GM18511 (cell line): ENCODE data around the gene BRWD1.
"Not testable (repeated sequence)": the region's sequence is repeated elsewhere in the genome, so short reads cannot be mapped to it uniquely, and the experiment has no call there.

ENCODE experiments used
- ATAC-seq: cut with Tn5 transposase; IDR thresholded peaks from one replicate; pipeline ENCODE4 v1.9.1; 2021; ENCODE audit warnings: mild to moderate bottlenecking, moderate library complexity; ENCODE audit not compliant: unreplicated experiment

Gene BRWD1

GRCh38 chr21:39176271-39176709, 137.1 kb downstream of the BRWD1 start:
- ATAC-seq, result no peak

DNA sequence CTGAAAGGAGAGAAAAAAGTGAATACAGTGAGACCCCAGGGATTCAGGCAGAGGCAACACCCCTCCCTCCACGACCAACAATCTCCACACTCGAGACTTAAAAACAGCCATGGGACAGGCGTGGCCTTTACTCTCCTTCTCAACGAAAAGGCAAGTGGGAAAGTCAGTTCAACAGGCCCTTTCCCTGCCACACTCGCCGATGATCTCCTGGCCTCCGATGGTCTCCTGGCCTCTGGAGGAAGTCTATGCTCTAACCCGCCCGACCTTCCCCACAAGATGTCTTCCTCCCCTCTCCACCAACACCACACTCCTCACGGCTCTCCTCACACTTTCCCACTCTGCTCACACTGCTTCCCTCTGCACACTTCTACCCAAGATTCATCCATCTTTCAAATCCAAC, 137.8 kb downstream of the BRWD1 start:
- ATAC-seq, result no peak

DNA sequence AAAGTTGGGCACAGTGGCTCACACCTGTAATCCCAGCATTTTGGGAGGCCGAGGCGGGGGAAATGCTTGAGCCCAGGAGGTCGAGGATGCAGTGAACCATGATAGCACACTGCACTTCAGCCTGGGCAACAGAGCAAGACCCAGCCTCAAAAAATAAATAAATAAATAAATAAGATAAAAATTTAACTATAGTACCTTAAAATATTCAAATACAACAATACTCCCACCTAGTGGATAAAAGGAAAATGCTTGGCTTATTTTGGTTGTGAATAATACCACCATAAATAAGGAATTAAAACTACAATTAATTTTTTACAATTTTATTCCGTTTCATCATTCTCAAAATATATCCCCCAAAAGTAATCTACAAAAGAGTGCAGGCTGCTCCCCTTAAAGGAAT, 138.3 kb downstream of the BRWD1 start:
- no peak for ATAC-seq

DNA sequence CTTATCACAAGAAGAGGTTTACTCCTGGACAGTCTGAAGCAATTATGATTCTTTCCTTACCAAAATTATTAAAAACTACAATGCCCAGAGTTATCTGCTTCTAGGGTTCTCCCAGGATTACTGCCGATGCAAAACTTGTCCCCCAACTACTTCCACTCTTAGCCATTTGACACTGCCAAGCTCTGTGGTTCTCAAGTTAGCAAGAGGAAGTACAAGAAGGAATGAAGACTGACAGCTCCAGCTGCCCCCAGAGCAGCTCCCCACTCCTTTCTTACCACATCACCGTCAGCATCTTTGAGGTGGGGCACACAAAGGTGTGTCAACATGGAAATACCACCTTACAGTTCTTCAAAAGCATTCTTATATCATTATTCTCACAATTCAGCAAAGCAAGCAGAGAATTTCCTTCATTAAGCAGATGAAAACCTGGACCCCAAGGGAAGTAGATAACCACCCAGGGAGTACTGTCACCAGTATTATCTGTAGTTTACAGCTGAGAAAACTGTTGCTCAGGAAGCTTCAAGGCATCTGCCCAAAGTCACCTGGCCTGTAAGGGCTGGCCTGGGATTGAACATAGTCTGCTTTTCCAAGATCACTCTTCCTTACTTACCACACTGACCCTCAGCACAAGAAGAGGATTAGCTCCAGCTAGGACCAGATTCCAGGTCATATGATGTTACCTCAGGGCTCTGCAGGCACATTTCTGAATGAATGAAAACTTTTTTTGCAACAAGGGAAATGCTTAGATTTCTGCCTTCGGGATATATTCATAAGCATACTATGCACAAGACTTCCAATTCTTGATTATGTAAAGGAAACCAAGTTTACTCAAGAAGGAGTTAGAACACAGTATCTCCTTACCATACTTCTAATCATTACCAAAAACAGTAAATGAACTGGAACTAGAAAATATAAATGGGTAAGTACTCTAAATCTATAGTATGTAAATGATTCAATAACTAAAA, 139.4 kb downstream of the BRWD1 start:
- no peak for ATAC-seq

GRCh38 chr21:39169906-39170305, 143.5 kb downstream of the BRWD1 start:
- ATAC-seq, result no peak

DNA sequence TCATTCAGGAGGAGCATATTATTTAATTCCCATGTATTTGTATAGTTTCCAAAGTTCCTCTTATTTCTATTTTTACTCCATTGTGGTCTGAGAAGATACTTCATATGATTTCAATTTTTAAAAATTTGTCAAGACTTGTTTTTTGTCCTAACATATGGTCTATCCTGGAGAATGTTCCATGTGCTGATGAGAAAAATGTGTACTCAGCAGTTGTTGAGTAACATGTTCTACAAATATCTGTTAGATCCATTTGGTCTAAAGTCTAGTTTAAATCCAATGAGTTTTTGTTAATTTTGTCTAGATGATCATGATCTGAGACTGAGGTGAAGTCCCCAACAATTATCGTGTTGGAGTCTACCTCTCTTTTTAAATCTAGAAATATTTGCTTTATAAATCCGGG, 144.6 kb downstream of the BRWD1 start:
- ATAC-seq, result no peak

GRCh38 chr21:39164523-39164922, 148.9 kb downstream of the BRWD1 start:
- ATAC-seq, result no peak

GRCh38 chr21:39161064-39161463, 152.4 kb downstream of the BRWD1 start:
- ATAC-seq, result no peak

DNA sequence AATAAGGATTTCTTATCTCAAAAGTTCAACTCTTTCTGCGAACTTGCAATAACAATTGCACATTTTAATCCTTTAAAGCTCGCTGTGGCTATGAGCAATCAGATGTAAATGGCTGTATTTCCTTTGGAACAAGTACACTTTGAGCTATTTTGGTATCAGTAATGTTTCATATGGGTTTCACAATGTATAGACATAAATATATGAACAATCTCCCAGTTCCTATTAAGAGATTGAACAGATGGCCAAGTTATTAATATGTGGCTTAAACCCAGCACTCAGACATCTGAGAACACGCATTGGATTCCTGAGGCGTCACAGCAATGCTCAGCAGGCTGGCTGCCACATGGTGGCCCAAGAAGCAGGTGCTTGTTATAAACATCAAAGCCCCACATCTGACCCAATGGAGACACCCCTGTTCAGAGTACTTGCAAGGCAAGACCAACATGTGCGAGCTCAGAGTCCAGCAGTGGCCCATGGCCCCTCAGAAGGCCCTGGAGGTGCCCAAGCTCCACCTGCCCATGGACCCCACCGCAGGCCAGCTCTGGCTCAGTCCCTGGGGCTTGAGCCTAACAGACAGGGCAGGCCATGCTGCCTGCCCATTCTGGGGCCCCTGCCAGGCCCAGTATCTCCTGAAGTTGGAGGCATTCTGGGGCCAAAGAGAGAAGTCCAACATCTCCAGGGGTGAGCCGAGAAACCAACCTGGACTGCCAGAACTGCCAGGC, 153.9 kb downstream of the BRWD1 start:
- no peak for ATAC-seq

- not testable (repeated sequence) for ATAC-seq
Measured at GRCh38 chr21:39157241-39157640, 156.2 kb downstream of the BRWD1 start.

GRCh38 chr21:39156024-39156423, 157.4 kb downstream of the BRWD1 start:
- no peak for ATAC-seq

- ATAC-seq, result no peak
Measured at GRCh38 chr21:39155578-39155977, 157.9 kb downstream of the BRWD1 start.

DNA sequence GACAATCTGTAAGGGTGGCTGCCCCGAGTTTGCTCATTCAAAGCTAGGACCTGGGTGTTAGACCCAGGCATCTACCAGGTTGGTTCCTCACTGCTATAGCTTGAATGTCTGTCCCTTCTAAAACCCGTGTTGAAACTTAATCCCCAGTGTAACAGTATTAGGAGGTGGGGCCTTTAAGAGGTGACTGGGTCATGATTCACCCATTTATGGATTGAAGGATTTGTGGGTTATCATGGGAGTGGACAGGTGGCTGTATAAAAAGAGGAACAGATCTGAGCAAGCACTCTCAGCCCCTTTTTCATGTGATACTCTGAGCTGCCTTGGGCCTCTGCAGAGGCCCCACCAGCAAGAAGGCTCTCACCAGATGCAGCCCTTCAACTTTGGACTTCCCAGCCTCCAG, 159.6 kb downstream of the BRWD1 start:
- ATAC-seq, result no peak

DNA sequence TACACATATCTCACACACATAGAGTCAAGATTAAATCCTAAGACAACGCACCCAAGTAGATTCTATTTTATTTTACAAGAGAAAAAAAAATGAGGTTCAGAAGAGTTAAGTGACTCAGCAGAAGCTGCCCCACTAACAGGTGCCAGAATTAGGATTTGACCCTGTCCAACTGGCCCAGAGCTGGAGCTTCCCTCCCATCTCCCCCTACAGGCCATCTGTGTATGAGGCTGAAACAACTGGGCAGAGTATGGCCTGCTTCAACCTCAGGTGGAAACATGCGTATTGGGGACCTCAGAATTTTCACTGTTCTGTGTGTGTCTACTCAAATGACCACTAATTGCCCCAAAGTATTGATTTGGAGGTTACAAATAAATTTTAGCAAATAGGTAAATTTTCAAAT, 160.1 kb downstream of the BRWD1 start:
- no peak for ATAC-seq

DNA sequence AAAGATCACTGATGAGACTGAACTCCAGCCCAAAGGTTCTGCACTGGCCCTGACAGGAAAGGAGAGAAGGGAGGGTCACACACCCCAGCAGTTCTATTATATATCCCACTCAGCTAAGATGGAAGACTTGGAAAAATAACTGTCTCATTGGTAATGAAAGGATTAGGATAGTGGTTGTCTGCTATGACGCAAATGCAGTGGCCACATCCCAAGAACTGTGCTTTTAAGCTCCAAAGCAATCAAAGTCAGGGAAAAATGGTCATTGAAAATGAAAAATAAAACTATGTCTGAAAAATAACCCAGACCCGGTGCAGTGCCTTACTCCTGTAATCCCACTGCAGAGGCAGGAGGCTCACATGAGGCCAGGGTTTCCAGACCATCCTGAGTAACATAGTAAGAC, 161.2 kb downstream of the BRWD1 start:
- no peak for ATAC-seq

DNA sequence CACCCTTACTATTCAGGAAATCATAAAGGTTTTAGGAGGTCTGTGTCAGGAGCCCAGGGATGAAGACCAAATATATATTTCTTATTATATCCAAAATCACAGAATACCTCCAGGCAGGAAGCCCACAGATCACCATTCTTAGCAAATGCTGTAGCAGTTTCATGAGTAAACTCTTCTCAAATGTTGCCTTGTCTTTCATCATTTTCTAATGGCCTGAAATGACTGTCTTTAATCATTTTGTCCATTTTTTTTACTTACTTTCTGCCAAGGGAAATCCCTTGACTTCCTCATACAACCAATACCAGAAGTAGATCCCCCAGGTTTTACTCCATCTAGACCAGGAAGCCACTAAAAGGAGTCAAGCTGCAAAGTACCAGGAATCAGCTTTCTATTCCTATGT, 162.6 kb downstream of the BRWD1 start:
- no peak for ATAC-seq

DNA sequence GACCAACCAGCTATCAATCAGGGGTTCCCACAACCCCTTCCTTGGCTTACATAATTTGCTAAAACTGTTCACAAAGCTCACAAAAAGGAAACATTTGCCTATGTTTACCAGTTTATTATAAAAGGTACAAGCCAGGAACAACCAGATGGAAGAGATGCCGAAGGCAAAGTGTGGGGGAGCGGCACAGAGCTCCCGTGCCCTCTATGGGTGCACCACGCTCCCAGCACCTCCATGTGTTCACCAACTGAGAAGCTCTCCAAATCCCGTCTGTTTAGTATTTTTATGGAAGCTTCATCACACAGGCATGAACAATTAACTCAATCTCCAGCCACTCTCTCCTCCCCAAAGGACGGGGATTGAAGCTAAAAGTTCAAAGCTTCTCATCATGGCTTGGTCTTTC, 163.1 kb downstream of the BRWD1 start:
- ATAC-seq, result no peak

GRCh38 chr21:39149882-39150281, 163.6 kb downstream of the BRWD1 start:
- ATAC-seq, result no peak

GRCh38 chr21:39148975-39149374, 164.5 kb downstream of the BRWD1 start:
- ATAC-seq, result no peak

GRCh38 chr21:39144191-39144590, 169.2 kb downstream of the BRWD1 start:
- ATAC-seq, result no peak

DNA sequence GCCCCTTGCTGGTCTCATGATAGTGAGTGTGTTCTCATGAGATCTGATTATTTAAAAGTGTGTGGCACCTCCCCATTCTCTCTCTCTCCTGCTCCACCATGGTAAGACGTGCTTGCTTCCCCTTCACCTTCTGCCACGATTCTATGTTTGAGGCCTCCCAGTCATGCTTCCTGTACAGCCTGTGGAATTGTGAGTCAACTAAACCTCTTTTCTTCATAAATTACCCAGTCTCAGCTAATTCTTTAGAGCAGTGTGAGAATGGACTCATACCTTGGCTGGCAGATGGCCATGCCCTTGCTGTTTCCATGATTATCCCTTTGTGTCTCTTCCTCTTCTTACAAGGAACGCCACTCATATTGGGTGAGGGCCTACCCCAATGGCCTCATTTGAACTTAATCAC, 170.5 kb downstream of the BRWD1 start:
- ATAC-seq, result no peak

- ATAC-seq, result no peak
Measured at GRCh38 chr21:39141502-39141901, 171.9 kb downstream of the BRWD1 start.
